ENCODE measurements around the gene CEBPB. TPM values are rescaled to one million over a fixed set of nuclear protein-coding genes. Genes with fewer than 3 reads are reported as not detected.

The CEBPB gene
- total and polyA plus RNA-seq, 4 donors = 19.7 to 61.8 (median 29.2) TPM

GRCh38 chr20:50215926-50216325 lies 25.3 kb downstream of the CEBPB start:
- Histone ChIP-seq H3K9ac (ENCODE audit: low read depth in 1 of 2, low read length in 2 of 2) (no peak overlapping the region), H3K4me1 (ENCODE audit: control insufficient read depth in 4 of 4, insufficient read depth in 4 of 4, low read length in 3 of 4) (no peaks in the 10 kb centered on the region), H3K27ac (ENCODE audit: low read depth in 1 of 2, low read length in 2 of 2) (no peak overlapping the region), H3K36me3 (ENCODE audit: control insufficient read depth in 4 of 4, insufficient read depth in 3 of 4, low read depth in 1 of 4, low read length in 3 of 4) (no peaks in the 10 kb centered on the region), H3K9me3 (ENCODE audit: control insufficient read depth in 4 of 4, low read length in 3 of 4) (no peaks in the 10 kb centered on the region), H3K4me3 (ENCODE audit: low read depth in 1 of 3, low read length in 3 of 3) (no peak overlapping the region), H3K27me3 (ENCODE audit: control insufficient read depth in 4 of 4, insufficient read depth in 4 of 4, low read length in 3 of 4) (no peaks in the 10 kb centered on the region)
- TF ChIP-seq SP1 (IDR thresholded peaks at IDR 0.05) = no peak
- TF ChIP-seq ZBTB33 (IDR thresholded peaks at IDR 0.05) = no peak
- TF ChIP-seq RAD21 (IDR thresholded peaks at IDR 0.05) = no peak
- no peak for TF ChIP-seq ATF3 (IDR thresholded peaks at IDR 0.05)
- TF ChIP-seq RXRA (IDR thresholded peaks at IDR 0.05) = no peak
- no peak for TF ChIP-seq GABPA (IDR thresholded peaks at IDR 0.05 in 1 of 2, conservative IDR thresholded peaks at IDR 0.05 in 1 of 2)
- TF ChIP-seq TAF1 (conservative IDR thresholded peaks at IDR 0.05) = no peak
- TF ChIP-seq JUND (IDR thresholded peaks at IDR 0.05) = no peak
- WGBS = 78% methylated on average over 9 of the region's 9 CpGs
- DNase-seq (ENCODE audit: low spot score) = no peak

DNA sequence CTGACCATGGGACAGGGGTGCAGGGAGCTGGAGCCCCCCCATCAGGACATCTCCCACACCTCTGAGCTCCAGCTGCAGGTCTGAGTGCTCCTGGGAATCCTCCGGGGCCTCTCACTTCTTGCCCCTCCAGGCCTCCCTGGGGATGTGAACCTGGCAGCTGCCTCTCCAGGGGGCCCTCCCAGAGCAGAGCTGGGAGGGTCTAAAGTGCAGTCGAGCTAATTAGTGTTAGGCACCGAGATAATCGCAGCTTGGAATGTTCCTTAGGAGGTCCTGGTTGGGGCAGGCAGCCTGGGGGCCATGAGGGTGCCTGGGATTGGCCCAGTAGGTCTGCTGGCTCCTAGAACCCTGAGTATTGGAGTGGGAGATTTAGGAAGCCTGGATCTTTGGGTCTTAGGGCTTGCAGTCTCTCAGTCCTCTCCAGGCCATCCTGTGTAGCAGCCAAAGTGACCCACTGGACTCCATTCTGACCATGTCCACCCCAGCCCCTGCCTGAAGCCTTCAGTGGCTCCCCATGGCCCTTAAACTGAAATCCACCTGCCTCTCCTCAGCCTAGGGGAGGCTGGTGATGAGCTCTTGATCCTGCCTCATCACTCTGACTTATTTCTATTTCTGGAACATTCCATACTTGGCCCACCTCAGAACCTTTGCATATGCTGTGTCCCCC lies 26.0 kb downstream of the CEBPB start:
- Histone ChIP-seq H3K9ac (ENCODE audit: low read depth in 1 of 2, low read length in 2 of 2) (no peak overlapping the region), H3K4me1 (ENCODE audit: control insufficient read depth in 4 of 4, insufficient read depth in 4 of 4, low read length in 3 of 4) (peaks cover 0 to 4% (median 3%) of the 10 kb centered on the region in 4 donors), H3K27ac (ENCODE audit: low read depth in 1 of 2, low read length in 2 of 2) (no peak overlapping the region), H3K27me3 (ENCODE audit: control insufficient read depth in 4 of 4, insufficient read depth in 4 of 4, low read length in 3 of 4) (no peaks in the 10 kb centered on the region), H3K4me3 (ENCODE audit: low read depth in 1 of 3, low read length in 3 of 3) (no peak overlapping the region), H3K9me3 (ENCODE audit: control insufficient read depth in 4 of 4, low read length in 3 of 4) (no peaks in the 10 kb centered on the region), H3K36me3 (ENCODE audit: control insufficient read depth in 4 of 4, insufficient read depth in 3 of 4, low read depth in 1 of 4, low read length in 3 of 4) (no peaks in the 10 kb centered on the region)
- WGBS = 59% methylated on average over 4 of the region's 4 CpGs
- DNase-seq (ENCODE audit: low spot score) = no peak
- TF ChIP-seq TAF1 (conservative IDR thresholded peaks at IDR 0.05) = no peak
- no peak for TF ChIP-seq YY1 (IDR thresholded peaks at IDR 0.05)
- TF ChIP-seq ZBTB33 (IDR thresholded peaks at IDR 0.05) = no peak
- TF ChIP-seq FOXA1 (IDR thresholded peaks at IDR 0.05) = no peak
- TF ChIP-seq FOXA2 (IDR thresholded peaks at IDR 0.05) = no peak
- TF ChIP-seq, protein P1, sequence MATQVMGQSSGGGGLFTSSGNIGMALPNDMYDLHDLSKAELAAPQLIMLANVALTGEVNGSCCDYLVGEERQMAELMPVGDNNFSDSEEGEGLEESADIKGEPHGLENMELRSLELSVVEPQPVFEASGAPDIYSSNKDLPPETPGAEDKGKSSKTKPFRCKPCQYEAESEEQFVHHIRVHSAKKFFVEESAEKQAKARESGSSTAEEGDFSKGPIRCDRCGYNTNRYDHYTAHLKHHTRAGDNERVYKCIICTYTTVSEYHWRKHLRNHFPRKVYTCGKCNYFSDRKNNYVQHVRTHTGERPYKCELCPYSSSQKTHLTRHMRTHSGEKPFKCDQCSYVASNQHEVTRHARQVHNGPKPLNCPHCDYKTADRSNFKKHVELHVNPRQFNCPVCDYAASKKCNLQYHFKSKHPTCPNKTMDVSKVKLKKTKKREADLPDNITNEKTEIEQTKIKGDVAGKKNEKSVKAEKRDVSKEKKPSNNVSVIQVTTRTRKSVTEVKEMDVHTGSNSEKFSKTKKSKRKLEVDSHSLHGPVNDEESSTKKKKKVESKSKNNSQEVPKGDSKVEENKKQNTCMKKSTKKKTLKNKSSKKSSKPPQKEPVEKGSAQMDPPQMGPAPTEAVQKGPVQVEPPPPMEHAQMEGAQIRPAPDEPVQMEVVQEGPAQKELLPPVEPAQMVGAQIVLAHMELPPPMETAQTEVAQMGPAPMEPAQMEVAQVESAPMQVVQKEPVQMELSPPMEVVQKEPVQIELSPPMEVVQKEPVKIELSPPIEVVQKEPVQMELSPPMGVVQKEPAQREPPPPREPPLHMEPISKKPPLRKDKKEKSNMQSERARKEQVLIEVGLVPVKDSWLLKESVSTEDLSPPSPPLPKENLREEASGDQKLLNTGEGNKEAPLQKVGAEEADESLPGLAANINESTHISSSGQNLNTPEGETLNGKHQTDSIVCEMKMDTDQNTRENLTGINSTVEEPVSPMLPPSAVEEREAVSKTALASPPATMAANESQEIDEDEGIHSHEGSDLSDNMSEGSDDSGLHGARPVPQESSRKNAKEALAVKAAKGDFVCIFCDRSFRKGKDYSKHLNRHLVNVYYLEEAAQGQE (IDR thresholded peaks at IDR 0.05) = no peak
- no peak for TF ChIP-seq SP1 (IDR thresholded peaks at IDR 0.05)
- no peak for TF ChIP-seq HNF4A (conservative IDR thresholded peaks at IDR 0.05)
- TF ChIP-seq CTCF (IDR thresholded peaks at IDR 0.05; ENCODE audit: low read depth, low read length, missing input control) = no peak
- TF ChIP-seq, protein P2, sequence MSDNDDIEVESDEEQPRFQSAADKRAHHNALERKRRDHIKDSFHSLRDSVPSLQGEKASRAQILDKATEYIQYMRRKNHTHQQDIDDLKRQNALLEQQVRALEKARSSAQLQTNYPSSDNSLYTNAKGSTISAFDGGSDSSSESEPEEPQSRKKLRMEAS (IDR thresholded peaks at IDR 0.05) = no peak
- TF ChIP-seq GABPA (IDR thresholded peaks at IDR 0.05 in 1 of 2, conservative IDR thresholded peaks at IDR 0.05 in 1 of 2) = no peak
- TF ChIP-seq HNF4G (IDR thresholded peaks at IDR 0.05) = no peak
- TF ChIP-seq RXRA (IDR thresholded peaks at IDR 0.05) = no peak

Measured in liver (tissue), 9 donors.